Esophagus muscularis mucosa (tissue), 4 donors: ENCODE measurements around the gene DSG4. TPM values are rescaled to one million over a fixed set of nuclear protein-coding genes. Genes with fewer than 3 reads are reported as not detected.

Source experiments
- DNase-seq: peaks from one replicate; pipeline ENCODE4 v3.0.0-alpha.2; 2017; ENCODE audit errors: extremely low spot score
- H3K27ac ChIP-seq, 4 donors: fragments of 200-600 bp; sonication (generic); replicated peaks in 1 of 4; 1 replicate in 3 of 4; 2 replicates in 1 of 4; pipeline ENCODE4 v1.5.1; 2016 to 2019; ENCODE audit warnings: mild to moderate bottlenecking in 1 of 4
- H3K27me3 ChIP-seq, 4 donors: fragments of 200-600 bp; sonication (generic); one replicate each; pipeline versions ENCODE4 v1.5.1 to v1.6.0; 2016 to 2019
- H3K36me3 ChIP-seq, 4 donors: fragments of 200-600 bp; sonication (generic); one replicate each; pipeline ENCODE4 v1.5.1; 2016 to 2019
- H3K4me1 ChIP-seq, 4 donors: fragments of 200-600 bp; sonication (generic); one replicate each; pipeline ENCODE4 v1.5.1; 2016 to 2019
- H3K4me3 ChIP-seq, 4 donors: fragments of 200-600 bp; sonication (generic); 1 replicate in 2 of 4; 2 replicates in 2 of 4; pipeline ENCODE4 v1.5.1; 2016 to 2019; ENCODE audit warnings: mild to moderate bottlenecking in 4 of 4, moderate library complexity in 1 of 4
- H3K9me3 ChIP-seq, 4 donors: fragments of 200-600 bp; sonication (generic); 1 replicate in 3 of 4; 2 replicates in 1 of 4; pipeline ENCODE4 v1.5.1; 2016 to 2019
- EP300 ChIP-seq: sonication (generic); formaldehyde crosslinking; IDR thresholded peaks from one replicate; pipeline ENCODE4 v1.6.1; 2017; ENCODE audit warnings: antibody characterized with exemption
- POLR2A ChIP-seq: fragments of 450-650 bp; IDR thresholded peaks from one replicate; pipeline ENCODE4 v1.6.1; 2017; ENCODE audit warnings: antibody characterized with exemption, moderate library complexity, mild to moderate bottlenecking, low read depth
- POLR2AphosphoS5 ChIP-seq, 2 donors: sonication (generic); formaldehyde crosslinking; IDR thresholded peaks; one replicate each; pipeline ENCODE4 v1.6.1; 2017; ENCODE audit warnings: antibody characterized with exemption in 2 of 2
- WGBS: methylation state at CpG from one replicate; pipeline ENCODE4 v1.1.5; 2018; 5-methylcytosine and 5-hydroxymethylcytosine counted together
- intact Hi-C: fragments of 100-400 bp; cut with DNase I; formaldehyde crosslinking; loops from one replicate; pipeline ENCODE4 v1.15.1; 2023
- total RNA-seq, 4 donors: library from RNA; depleted of rRNA; stranded (reverse); fragments of >200 nt; gene quantifications; one replicate each; pipeline versions ENCODE4 v1.1.0 to v1.2.1, GENCODE V29; 2016
- TF ChIP-seq, protein P1 (sequence below), 3 experiments: fragments of 200-600 bp in 2 of 3; fragments of 450-650 bp in 1 of 3; sonication (generic) in 2 of 3; IDR thresholded peaks; one replicate each; pipeline ENCODE4 v1.5.1; 2017 to 2019; ENCODE audit warnings: antibody characterized with exemption in 3 of 3, mild to moderate bottlenecking in 2 of 3, moderate library complexity in 1 of 3

The DSG4 gene
- total RNA-seq, 4 donors from 2014 or later = not detected

DNA sequence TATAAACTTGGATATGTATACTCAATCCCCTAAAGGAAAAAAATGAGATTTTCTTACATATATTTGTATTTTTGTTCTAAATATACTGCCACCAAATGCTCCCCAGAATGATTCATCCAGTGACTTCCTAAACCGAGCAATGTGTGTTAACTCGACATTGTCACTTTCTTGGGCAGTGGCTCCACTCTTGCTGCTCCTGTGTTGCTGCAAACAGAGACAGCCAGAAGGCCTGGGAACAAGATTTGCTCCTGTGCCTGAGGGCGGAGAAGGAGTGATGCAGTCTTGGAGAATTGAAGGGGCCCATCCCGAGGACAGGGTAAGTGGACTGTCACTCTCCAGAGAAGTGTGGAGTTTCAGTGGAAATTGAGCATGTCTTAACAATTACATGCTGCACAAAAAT is 32.7 kb downstream of the DSG4 start:
- H3K9me3 ChIP-seq = no peaks in the 10 kb centered on the region
- TF ChIP-seq POLR2A (no peak), EP300 (no peak), POLR2AphosphoS5 (IDR thresholded peaks at IDR 0.05) (no peak)
- H3K27ac ChIP-seq = no peak overlapping the region
- 46% methylated on average over 4 of the region's 4 CpGs for WGBS
- no peaks in the 10 kb centered on the region for H3K36me3 ChIP-seq
- peaks cover 0 to 4% (median 0%) of the 10 kb centered on the region in 4 donors for H3K27me3 ChIP-seq
- no peak overlapping the region for H3K4me3 ChIP-seq
- DNase-seq = no peak
- intact Hi-C loops = no loop called here
- H3K4me1 ChIP-seq = no peaks in the 10 kb centered on the region

- H3K36me3 ChIP-seq = no peaks in the 10 kb centered on the region
- TF ChIP-seq POLR2A (no peak), EP300 (no peak), POLR2AphosphoS5 (IDR thresholded peaks at IDR 0.05) (no peak)
- TF ChIP-seq, protein P1, sequence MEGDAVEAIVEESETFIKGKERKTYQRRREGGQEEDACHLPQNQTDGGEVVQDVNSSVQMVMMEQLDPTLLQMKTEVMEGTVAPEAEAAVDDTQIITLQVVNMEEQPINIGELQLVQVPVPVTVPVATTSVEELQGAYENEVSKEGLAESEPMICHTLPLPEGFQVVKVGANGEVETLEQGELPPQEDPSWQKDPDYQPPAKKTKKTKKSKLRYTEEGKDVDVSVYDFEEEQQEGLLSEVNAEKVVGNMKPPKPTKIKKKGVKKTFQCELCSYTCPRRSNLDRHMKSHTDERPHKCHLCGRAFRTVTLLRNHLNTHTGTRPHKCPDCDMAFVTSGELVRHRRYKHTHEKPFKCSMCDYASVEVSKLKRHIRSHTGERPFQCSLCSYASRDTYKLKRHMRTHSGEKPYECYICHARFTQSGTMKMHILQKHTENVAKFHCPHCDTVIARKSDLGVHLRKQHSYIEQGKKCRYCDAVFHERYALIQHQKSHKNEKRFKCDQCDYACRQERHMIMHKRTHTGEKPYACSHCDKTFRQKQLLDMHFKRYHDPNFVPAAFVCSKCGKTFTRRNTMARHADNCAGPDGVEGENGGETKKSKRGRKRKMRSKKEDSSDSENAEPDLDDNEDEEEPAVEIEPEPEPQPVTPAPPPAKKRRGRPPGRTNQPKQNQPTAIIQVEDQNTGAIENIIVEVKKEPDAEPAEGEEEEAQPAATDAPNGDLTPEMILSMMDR (IDR thresholded peaks at IDR 0.05) = no peak
- no peak for DNase-seq
- H3K27me3 ChIP-seq = peaks cover 0 to 4% (median 0%) of the 10 kb centered on the region in 4 donors
- no peak overlapping the region for H3K4me3 ChIP-seq
- 64% methylated on average over 29 of the region's 37 CpGs for WGBS
- intact Hi-C loops = no loop called here
- no peak overlapping the region for H3K27ac ChIP-seq
- H3K9me3 ChIP-seq = no peaks in the 10 kb centered on the region
- H3K4me1 ChIP-seq = no peaks in the 10 kb centered on the region
These were observed 34.3 kb downstream of the DSG4 start for GRCh38 chr18:31410716-31411483.

- intact Hi-C loops = no loop called here
- H3K4me1 ChIP-seq = no peaks in the 10 kb centered on the region
- WGBS = 97% methylated on average over 6 of the region's 6 CpGs
These were observed 36.6 kb downstream of the DSG4 start for GRCh38 chr18:31413137-31413536.

GRCh38 chr18:31417850-31418249 is 41.3 kb downstream of the DSG4 start:
- intact Hi-C loops = no loop called here
- no peaks in the 10 kb centered on the region for H3K9me3 ChIP-seq
- no peak overlapping the region for H3K27ac ChIP-seq
- H3K4me3 ChIP-seq = no peak overlapping the region
- no peaks in the 10 kb centered on the region for H3K36me3 ChIP-seq
- H3K27me3 ChIP-seq = no peaks in the 10 kb centered on the region
- no peak for DNase-seq
- H3K4me1 ChIP-seq = no peaks in the 10 kb centered on the region
- TF ChIP-seq, protein P1 (IDR thresholded peaks at IDR 0.05) = no peak
- TF ChIP-seq EP300 (no peak), POLR2A (no peak), POLR2AphosphoS5 (IDR thresholded peaks at IDR 0.05) (no peak)

More at GRCh38 chr18:31413137-31413536, 36.6 kb downstream of the DSG4 start:
- no peak overlapping the region for H3K27ac ChIP-seq
- DNase-seq = no peak
- no peaks in the 10 kb centered on the region for H3K27me3 ChIP-seq
- H3K9me3 ChIP-seq = no peaks in the 10 kb centered on the region
- no peak overlapping the region for H3K4me3 ChIP-seq
- TF ChIP-seq POLR2AphosphoS5 (IDR thresholded peaks at IDR 0.05) (no peak), POLR2A (no peak), EP300 (no peak)
- TF ChIP-seq, protein P1 (IDR thresholded peaks at IDR 0.05) = no peak
- H3K36me3 ChIP-seq = no peaks in the 10 kb centered on the region

DNA sequence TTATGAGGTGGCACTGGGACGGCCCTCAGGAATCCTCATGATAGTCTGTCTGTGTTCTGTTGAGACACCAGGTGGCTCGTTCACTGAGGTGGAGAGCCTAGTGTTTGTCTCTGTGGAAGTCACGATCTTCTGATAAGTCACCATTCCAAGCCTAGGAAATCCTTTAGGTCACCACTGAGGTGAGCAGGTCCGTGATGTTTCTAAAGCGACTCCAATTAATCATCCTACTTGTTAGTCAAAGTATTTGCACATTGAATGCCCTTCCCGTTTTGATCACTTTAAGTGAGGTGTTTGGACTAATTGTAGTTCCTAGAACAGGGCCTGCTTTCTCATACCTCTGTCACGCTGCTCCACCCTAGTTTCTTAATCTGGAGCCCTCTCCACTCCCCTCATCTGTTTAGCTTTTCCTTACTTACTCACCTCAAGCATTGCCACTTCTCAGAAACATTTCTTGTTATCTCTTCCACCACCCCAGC is 42.9 kb downstream of the DSG4 start:
- Histone ChIP-seq H3K9me3 (no peaks in the 10 kb centered on the region), H3K27me3 (no peaks in the 10 kb centered on the region), H3K36me3 (no peaks in the 10 kb centered on the region), H3K27ac (no peak overlapping the region), H3K4me3 (no peak overlapping the region), H3K4me1 (no peaks in the 10 kb centered on the region)
- no peak for DNase-seq
- TF ChIP-seq, protein P1 (IDR thresholded peaks at IDR 0.05) = no peak
- TF ChIP-seq EP300 = no peak
- TF ChIP-seq POLR2A = no peak
- TF ChIP-seq POLR2AphosphoS5 (IDR thresholded peaks at IDR 0.05) = no peak
- intact Hi-C loops = no loop called here
- WGBS = 87% methylated on average over 7 of the region's 7 CpGs
